Right atrium auricular region (tissue), 2 donors: ENCODE data around the gene POMZP3. TPM values are rescaled to one million over a fixed set of nuclear protein-coding genes. Genes with fewer than 3 reads are reported as not detected.
"Not testable (repeated sequence)": the region's sequence is repeated elsewhere in the genome, so short reads cannot be mapped to it uniquely, and the experiment has no call there.

Experiments used
- DNase-seq: peaks from one replicate; pipeline ENCODE4 v3.0.0-alpha.2; 2019; ENCODE audit warnings: low spot score
- H3K27ac ChIP-seq, 2 donors: fragments of 200-600 bp; sonication (generic); 1 replicate in 1 of 2; 2 replicates in 1 of 2; pipeline ENCODE4 v1.5.1; 2016 to 2019
- H3K27me3 ChIP-seq, 2 donors: fragments of 200-600 bp; sonication (generic); one replicate each; pipeline versions ENCODE4 v1.5.1 to v1.6.0; 2017 to 2019
- H3K36me3 ChIP-seq: fragments of 200-600 bp; sonication (generic); one replicate; pipeline ENCODE4 v1.5.1; 2016
- H3K4me1 ChIP-seq, 2 donors: fragments of 200-600 bp; sonication (generic); one replicate each; pipeline versions ENCODE4 v1.5.1 to v1.6.0; 2017 to 2019
- H3K4me3 ChIP-seq, 2 donors: fragments of 200-600 bp; sonication (generic); 1 replicate in 1 of 2; 2 replicates in 1 of 2; pipeline ENCODE4 v1.5.1; 2017 to 2019; ENCODE audit warnings: mild to moderate bottlenecking in 1 of 2, moderate library complexity in 1 of 2
- H3K9me3 ChIP-seq, 2 donors: fragments of 200-600 bp; sonication (generic); one replicate each; pipeline ENCODE4 v1.5.1; 2019
- total RNA-seq, 2 donors: library from RNA; depleted of rRNA; stranded (reverse); fragments of >200 nt; gene quantifications; one replicate each; pipeline ENCODE4 v1.1.0, GENCODE V29; 2016

The POMZP3 gene
- total RNA-seq, 2 donors from 2014 or later, result 2.2 to 10.1 TPM

- H3K4me1 ChIP-seq, H3K9me3 ChIP-seq, H3K27me3 ChIP-seq, H3K27ac ChIP-seq, DNase-seq, H3K4me3 ChIP-seq, H3K36me3 ChIP-seq: not testable (repeated sequence)
Measured at GRCh38 chr7:76600650-76601049, 26.4 kb downstream of the POMZP3 start.

DNA sequence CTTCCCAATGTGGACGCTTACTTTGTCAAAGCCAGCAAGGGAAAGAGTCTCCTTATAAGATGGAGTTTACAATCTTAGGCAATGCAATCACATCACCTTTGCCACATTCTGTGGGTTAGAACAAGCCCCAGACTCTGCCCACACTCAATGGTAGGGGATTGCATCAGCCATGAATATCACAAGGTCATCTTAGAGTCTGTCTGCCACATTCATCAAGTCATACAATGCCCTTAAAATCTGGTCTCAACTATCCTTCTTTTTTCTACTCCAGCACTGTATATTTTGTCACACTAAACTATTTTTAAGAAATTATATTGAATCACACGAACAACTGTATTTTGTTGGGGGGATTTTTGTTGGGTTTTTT is 27.0 kb downstream of the POMZP3 start:
- H3K27me3 ChIP-seq, H3K36me3 ChIP-seq, H3K27ac ChIP-seq, DNase-seq, H3K4me3 ChIP-seq, H3K9me3 ChIP-seq, H3K4me1 ChIP-seq: not testable (repeated sequence)

- not testable (repeated sequence) for H3K4me3 ChIP-seq, DNase-seq, H3K9me3 ChIP-seq, H3K4me1 ChIP-seq, H3K27ac ChIP-seq, H3K27me3 ChIP-seq, H3K36me3 ChIP-seq
Measured at GRCh38 chr7:76598590-76599264, 28.4 kb downstream of the POMZP3 start.

- not testable (repeated sequence) for H3K4me1 ChIP-seq, H3K36me3 ChIP-seq, H3K27ac ChIP-seq, DNase-seq, H3K27me3 ChIP-seq, H3K9me3 ChIP-seq, H3K4me3 ChIP-seq
Measured at GRCh38 chr7:76597288-76597687, 29.8 kb downstream of the POMZP3 start.

DNA sequence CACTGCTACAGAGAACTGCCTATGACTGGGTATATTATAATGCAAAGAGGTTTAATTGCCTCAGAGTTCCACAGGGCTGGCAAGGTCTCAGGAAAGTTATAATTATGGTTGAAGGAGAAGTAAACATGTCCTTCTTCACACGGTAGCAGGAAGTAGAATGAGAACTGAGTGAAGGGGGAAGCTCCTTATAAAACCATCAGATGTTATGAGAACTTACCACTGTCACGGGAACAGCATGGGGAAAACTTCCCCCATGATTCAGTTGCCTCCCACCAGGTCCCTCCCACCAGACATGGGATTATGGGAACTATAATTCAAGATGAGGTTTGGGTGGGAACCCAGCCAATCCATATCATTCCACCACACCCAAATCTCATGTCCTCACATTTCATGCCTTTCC is 34.4 kb downstream of the POMZP3 start:
- H3K4me1 ChIP-seq, H3K27me3 ChIP-seq, DNase-seq, H3K9me3 ChIP-seq, H3K36me3 ChIP-seq, H3K27ac ChIP-seq, H3K4me3 ChIP-seq: not testable (repeated sequence)

GRCh38 chr7:76591602-76592304 is 35.3 kb downstream of the POMZP3 start:
- not testable (repeated sequence) for H3K4me1 ChIP-seq, H3K36me3 ChIP-seq, H3K4me3 ChIP-seq, H3K27ac ChIP-seq, H3K27me3 ChIP-seq, DNase-seq, H3K9me3 ChIP-seq

GRCh38 chr7:76591033-76591432 is 36.0 kb downstream of the POMZP3 start:
- not testable (repeated sequence) for H3K27ac ChIP-seq, H3K9me3 ChIP-seq, H3K4me3 ChIP-seq, H3K27me3 ChIP-seq, H3K36me3 ChIP-seq, DNase-seq
- peaks cover 0 to 13% of the 10 kb centered on the region in 2 donors for H3K4me1 ChIP-seq

- H3K36me3 ChIP-seq, H3K9me3 ChIP-seq, H3K27me3 ChIP-seq, DNase-seq, H3K4me3 ChIP-seq, H3K27ac ChIP-seq: not testable (repeated sequence)
- H3K4me1 ChIP-seq, result peaks cover 0 to 18% of the 10 kb centered on the region in 2 donors
Measured at GRCh38 chr7:76588586-76588985, 38.5 kb downstream of the POMZP3 start.

DNA sequence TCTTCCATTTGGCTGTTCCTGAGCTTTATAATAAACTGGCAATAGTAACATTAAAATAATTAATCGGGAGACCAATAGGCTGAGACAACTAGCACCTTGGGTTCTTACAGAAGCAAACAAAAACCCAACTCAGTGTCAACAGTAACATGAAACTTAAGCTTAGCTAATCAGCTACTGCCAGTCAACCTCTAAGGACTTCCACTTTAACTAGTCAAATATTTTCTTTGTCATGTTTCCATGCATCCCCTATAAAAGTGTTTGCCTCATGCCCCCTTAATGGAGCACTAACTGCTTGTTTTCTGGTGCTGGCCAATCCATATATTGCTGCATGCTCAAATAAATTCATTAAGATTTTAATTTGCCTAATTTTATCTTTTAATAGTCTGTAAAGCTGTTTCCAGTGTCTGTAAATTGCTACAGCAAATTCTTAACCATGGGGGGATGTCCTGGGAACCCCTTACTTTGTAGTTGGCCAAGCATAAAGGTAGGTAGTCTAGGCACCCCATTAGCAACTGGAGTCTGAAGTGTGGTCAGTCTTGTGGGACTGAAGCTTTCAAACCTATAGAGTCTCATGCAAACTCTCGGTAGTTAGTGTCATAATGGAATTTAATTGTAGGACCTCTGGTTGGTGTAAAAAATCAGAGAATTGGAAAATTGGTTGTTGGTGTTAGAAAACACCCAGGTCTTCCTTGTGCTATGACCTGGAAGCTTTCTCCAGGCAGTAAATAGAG is 40.3 kb downstream of the POMZP3 start:
- H3K27ac ChIP-seq, H3K36me3 ChIP-seq, H3K9me3 ChIP-seq, DNase-seq, H3K27me3 ChIP-seq, H3K4me3 ChIP-seq: not testable (repeated sequence)
- H3K4me1 ChIP-seq, result peaks cover 0 to 29% of the 10 kb centered on the region in 2 donors

- DNase-seq, H3K27me3 ChIP-seq, H3K36me3 ChIP-seq, H3K9me3 ChIP-seq, H3K4me3 ChIP-seq: not testable (repeated sequence)
- Histone ChIP-seq H3K4me1 (peaks cover 0 to 27% of the 10 kb centered on the region in 2 donors), H3K27ac (peak overlapping the region; percentile 60 to 79)
Measured at GRCh38 chr7:76583636-76584281, 43.3 kb downstream of the POMZP3 start.

DNA sequence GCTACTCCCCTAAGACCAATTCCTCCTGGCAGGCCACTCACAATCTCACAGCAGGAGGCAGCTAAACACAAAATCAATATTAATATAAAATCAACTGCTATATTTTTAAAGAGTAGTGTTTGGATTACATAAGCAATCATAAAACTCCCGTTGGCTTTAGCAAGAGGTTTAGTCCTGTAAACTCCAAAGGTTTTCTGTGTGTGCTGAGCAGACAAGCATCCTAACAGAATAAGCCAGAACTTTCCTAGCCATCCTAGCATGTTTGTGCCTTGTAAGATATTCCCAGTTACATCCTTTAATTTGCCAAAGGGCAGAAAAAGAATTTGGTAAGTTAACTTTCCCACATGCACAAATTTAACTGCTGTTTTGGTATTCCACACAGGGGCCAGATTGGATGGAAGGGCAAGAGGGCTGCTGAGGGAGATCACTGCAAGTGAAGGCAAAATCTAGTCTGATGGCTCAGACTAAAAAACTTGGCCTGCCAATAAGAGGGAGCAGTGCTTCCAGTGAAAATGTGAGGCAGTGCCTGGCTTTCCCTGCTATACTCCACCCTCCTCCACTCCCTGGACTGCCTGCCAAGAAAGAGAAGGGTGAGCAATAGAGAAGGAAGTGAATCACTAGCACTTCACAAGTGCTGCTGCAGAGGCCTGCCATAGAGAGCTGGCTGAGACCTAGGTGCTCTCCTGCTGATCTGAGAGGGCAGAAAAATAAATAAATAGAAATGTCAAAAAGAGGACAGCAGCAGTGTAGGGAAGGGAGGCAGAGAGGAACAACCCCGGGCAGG is 44.0 kb downstream of the POMZP3 start:
- Histone ChIP-seq H3K4me1 (peaks cover 0 to 27% of the 10 kb centered on the region in 2 donors), H3K27ac (peak overlapping the region; percentile 60 to 79)
- H3K4me3 ChIP-seq, H3K27me3 ChIP-seq, H3K36me3 ChIP-seq, H3K9me3 ChIP-seq: not testable (repeated sequence)
- peak; percentile 87 for DNase-seq

GRCh38 chr7:76575919-76576655 is 51.0 kb downstream of the POMZP3 start:
- H3K9me3 ChIP-seq, H3K4me3 ChIP-seq, DNase-seq, H3K4me1 ChIP-seq, H3K27ac ChIP-seq, H3K36me3 ChIP-seq, H3K27me3 ChIP-seq: not testable (repeated sequence)

GRCh38 chr7:76575431-76575830 is 51.6 kb downstream of the POMZP3 start:
- H3K9me3 ChIP-seq, H3K4me1 ChIP-seq, H3K27me3 ChIP-seq, H3K4me3 ChIP-seq, DNase-seq, H3K27ac ChIP-seq, H3K36me3 ChIP-seq: not testable (repeated sequence)
